Islet of Langerhans (tissue), 1 donor: ENCODE data around the gene URM1.

Experiments
- FAIRE-seq: peaks from one replicate; lab custom pipeline; 2011; peaks lifted over from hg19 to GRCh38; lab: Jason Lieb, UNC

Gene URM1

DNA sequence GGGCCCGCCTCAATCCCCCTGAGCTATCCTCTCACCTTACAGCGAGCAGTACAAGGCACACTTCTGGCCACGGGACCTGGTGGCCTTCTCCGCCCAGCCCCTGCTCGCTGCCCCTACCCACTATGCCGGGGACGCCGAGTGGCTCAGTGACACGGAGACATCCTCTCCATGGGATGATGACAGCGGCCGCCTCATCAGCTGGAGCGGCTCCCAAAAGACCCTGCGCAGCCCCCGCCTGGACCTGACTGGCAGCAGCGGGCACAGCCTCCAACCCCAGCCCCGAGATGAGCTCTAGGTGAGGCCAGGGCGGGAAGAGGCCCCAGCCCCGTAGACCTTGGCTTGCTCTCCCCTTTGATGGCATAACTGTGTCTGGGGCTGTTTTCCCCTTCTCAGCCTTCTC, 64.4 kb downstream of the URM1 start:
- FAIRE-seq, result no peak

- no peak for FAIRE-seq
These were observed 67.4 kb downstream of the URM1 start for GRCh38 chr9:128438343-128439109.

DNA sequence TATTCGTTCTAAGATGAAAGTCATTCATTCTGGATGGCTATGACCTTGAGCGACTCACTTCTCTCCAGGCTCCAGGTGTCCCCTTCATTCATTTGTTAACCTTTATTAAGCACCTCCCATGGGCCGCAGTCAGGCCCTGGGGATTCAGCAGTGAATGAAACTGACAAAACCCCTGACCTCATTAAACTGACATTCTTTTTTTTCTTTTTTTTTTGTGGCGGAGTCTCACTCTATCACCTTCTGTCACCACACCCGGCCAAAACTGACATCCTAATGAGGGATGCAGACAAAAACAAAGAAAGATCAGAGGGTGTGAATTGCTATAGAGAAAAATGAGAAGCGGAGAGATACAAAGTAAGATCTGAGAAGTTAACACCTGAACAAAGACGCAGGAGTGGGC, 68.1 kb downstream of the URM1 start:
- no peak for FAIRE-seq
